ENCODE results near the gene COQ10A.

GRCh38 chr12:56278905-56279304 is 12.2 kb downstream of the COQ10A start:
- TF ChIP-seq POLR2A (IDR thresholded peaks at IDR 0.05) (no peak), CTCF (IDR thresholded peaks at IDR 0.05) (no peak)
